Activated effector memory CD4-positive, alpha-beta T cell treated with anti-CD3 and anti-CD28 coated beads, Interleukin-2, amount 50 U/mL, for 16 hours (primary cell): ENCODE measurements around the gene NFS1.
A peak's percentile ranks its signal among the peaks of the same experiment; 100 is the strongest.
"Not testable (repeated sequence)": the region's sequence is repeated elsewhere in the genome, so short reads cannot be mapped to it uniquely, and the experiment has no call there.

Source experiments
- DNase-seq: peaks from one replicate; pipeline ENCODE4 v3.0.0-alpha.2; 2020

Gene NFS1

DNA sequence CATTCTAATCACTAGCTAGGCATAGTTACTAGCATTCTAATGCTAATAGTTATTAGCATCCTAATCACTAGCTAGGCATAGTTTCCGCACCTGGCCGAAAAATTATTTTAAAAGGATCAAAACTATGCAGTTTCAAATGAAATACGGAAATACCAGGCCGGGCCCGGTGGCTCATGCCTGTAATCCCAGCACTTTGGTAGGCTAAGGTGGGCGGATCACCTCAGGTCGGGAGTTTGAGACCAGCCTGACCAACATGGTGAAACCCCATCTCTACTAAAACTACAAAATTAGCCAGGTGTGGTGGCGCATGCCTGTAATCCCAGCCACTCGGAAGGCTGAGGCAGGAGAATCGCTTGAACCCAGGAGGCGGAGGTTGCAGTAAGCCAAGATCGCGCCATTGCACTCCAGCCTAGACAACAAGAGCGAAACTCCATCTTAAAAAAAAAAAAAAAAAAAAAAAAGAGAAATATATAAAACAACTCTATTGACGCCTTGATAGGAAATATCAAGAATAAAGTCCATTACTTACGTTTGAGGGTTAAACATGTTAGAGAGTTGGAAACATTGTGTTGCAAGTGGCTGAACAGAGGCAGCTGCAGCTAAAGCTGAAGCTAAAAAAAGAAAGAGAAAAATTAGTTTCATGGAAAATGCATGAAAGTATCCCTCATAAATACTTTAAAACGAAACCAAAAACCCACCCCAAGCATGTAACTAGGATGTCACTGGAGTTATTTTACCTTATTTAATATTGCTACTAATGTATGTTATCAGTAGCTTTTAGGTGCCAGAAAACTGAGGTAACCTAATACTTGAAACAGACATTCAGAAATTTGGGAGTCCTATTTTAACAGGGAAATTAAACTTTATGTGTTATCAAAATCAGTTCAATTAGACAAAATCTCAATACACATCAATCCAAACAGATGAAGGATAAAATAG lies 7.7 kb upstream of the NFS1 start:
- DNase-seq, result not testable (repeated sequence)

DNA sequence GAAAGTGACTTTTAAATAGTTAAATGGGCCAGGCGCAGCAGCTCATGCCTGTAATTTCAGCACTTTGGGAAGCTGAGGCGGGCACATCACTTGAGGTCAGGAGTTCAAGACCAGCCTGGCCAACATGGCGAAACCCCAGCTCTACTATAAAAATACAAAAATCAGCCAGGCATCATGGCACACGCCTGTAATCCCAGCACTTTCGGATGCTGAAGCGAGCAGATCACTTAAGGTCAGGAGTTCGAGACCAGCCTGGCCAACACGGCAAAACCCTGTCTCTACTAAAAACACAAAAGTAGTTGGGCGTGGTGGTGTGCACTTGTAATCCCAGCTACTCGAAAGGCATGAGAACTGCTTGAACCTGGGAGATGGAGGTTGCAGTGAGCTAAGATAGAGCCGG lies 6.7 kb upstream of the NFS1 start:
- DNase-seq, result not testable (repeated sequence)

DNA sequence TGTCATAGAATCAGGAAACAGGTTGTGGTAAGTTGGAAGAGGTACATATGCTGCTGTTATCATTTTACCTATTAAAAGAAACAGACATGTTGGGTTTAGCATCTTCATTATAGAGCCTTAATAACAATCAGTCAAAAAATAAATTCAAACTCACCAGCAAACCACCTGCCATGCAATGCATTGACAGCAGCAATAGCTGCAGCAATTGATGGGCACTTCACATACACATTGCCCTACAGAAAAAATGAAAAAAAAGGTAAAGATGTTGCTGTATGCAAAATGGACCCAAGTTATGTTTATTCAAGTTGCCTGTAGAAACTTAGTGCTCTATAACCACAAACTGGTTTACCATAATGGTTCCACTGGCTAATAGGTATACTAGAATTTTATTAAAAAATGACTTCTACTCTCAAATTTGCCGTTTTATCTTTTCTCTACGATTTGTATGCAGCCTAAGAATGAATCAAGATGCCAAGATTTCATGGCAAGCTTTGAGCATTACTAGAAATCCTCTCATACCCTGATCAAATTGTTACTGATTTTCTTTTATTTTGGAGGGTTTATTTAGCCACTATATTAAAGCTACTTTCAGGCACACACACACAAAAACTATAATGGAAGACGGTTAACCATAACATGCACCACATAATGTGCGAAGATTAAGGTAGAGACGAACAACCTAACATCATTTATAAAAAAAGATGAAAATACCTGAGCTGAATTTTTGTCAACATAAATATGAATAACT lies 5.5 kb upstream of the NFS1 start:
- no peak for DNase-seq

- DNase-seq, result no peak
These were observed 3.9 kb upstream of the NFS1 start for GRCh38 chr20:35702824-35703695.

DNA sequence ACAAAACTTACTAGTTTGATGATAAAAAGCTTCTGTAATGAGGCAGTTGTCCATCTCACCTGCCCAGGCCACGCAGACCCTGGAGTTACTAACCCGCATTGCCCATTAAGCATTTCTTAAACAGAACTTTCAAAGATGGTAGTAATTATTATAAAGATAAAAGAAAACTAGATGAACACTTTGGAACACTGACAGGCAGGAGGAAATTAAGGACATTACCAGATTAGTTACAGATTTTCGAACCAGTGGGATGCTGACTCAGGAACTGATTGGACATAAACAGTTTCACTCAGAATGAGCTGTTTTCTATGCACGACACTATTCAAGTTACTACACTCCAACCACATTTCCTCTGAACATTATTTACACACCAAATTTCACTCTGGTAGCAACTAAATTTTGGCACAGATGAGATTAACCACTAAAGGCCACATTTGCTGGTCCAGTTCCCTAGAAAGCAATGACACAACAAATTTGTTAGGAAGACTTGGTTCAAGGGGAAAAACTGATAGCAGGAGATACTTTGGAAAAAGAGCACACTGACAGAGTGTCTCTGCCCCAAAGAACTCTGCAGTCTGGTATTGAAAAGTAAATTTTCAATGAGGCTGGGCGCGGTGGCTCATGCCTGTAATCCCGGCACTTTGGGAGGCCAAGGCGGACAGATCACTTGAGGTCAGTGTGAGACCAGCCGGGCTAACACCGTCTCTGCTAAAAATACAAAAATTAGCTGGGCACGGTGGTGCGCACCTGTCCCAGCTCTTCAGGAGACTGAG lies 3.1 kb upstream of the NFS1 start:
- DNase-seq, result no peak

DNA sequence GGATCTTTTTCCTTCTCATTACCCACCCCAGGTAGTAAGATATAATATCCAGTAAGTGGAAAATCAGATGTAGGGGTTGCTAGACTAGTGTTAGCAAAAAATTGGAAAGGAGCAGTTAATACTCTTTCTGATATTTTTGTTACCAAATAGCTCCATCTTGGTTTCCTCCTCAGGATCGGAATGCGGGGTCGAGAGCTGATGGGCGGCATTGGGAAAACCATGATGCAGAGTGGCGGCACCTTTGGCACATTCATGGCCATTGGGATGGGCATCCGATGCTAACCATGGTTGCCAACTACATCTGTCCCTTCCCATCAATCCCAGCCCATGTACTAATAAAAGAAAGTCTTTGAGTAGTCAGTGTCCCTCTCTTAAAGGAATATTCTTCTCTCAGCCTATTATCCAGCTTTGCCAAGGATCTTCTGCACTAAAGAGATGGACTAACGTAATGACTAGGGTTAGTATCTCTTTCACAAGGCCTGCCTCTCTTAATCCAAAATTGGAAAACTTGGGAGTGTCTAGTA lies 1.5 kb upstream of the NFS1 start:
- DNase-seq, result peak; percentile 60

- DNase-seq, result no peak
These were observed 939 bp upstream of the NFS1 start for GRCh38 chr20:35699957-35700624.

- DNase-seq, result peak; percentile 62
These were observed 640 bp downstream of the NFS1 start for GRCh38 chr20:35698298-35699126.

DNA sequence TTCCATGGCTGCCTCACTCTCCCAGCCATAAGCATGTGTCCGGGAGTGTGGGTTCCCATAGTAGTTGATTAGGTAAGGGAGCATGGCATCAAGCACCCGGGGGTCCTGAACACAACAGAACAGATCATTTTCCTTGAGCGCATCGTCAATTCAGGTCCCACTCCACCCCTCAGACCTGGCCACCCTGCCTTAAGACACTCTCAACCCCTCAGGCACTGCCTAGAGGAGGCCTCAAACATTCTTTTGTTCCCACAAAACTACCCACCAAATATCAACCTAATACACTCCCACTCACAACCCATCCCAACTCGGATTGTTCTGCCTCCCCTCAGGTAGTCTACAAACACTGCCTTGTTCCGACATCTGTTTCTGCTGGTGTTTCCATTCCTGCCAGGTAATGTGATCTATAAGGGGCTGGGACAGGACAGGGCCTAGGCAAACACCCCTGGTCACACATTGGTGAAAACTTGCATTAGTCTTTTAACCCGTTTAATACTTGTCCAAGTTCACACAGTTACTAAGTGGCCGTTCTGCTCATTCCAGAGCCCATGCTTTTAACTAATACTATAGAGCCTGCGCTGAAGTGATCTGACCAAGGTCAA lies 1.4 kb downstream of the NFS1 start:
- DNase-seq, result peak; percentile 41

DNA sequence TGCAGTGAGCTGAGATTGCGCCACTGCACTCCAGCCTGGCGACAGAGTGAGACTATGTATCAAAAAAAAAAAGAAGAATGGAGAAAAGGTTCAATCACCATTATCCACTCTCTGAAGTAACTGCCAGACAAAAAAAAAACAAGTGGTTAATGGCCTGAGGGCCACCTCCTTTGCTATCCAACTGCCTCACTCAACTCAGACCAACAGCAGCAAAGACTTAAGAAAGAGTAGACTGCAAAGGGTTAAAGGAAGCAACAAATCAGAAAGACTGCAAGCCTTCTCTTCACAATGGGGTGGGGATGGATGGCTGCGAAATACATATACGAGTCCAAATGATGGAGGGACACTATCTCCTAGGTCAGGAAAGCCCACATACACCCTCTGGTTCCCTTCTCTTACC lies 3.2 kb downstream of the NFS1 start:
- DNase-seq, result no peak

DNA sequence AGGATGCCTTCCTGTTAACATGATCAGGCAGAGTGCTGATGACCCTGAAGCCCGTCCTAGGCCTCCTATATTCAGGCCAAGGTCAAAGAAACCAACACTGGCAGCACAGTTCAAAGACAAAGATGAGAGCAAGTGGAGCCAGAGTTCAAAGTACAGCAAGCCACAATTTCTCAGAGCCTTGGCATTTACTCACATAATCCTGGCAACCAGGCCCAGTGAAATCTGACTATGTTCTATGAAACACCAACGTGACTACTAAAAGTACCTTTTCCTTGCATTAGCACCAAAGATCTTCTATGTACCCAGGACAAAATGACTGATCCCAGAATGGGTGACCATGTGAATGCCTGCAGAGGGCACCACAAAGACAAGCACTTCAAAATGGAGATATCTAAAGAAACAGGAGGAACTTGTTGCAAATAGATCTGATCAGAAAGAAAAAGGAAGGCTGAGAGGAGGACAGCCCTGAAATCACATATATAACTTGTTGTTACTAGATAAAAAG lies 3.9 kb downstream of the NFS1 start:
- DNase-seq, result peak; percentile 16

- no peak for DNase-seq
These were observed 8.9 kb downstream of the NFS1 start for GRCh38 chr20:35690265-35690664.

- peak; percentile 33 for DNase-seq
These were observed 12.3 kb downstream of the NFS1 start for GRCh38 chr20:35686872-35687271.

- not testable (repeated sequence) for DNase-seq
These were observed 13.8 kb downstream of the NFS1 start for GRCh38 chr20:35685368-35685767.

- DNase-seq, result no peak
These were observed 17.2 kb downstream of the NFS1 start for GRCh38 chr20:35681960-35682359.

DNA sequence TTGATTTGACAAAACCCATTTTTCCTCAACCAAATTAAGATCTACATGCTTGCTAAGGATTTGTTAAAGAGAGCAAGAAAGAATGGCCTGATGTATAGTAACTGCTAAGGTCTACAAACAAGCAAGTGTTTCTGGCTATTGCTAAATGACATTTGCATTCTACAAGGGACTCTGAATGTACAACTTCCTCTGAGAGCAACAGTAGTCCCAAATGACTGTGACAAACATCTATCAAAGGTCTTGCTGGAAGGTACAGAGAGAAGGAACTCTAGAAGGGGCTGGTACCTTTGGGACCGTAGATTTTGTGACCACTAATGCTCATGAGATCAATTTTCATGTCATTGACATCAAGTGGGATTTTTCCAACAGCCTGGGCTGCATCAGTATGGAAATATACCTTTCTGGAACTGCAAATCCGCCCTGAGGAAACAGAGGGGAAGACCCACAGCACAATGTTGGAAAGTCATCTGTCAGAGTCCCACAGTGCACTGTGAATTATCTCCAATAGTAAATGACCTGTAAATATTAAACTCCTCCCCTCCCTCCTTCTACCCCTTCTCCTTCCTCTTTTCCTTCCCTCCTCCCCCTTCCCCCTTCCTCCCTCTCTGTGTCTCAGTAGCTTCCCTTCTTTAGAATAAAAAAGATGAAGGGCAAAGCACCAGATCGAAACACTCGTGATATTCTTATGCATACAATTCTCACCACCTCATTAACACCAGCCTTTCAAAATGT lies 18.5 kb downstream of the NFS1 start:
- DNase-seq, result no peak

GRCh38 chr20:35674921-35675320 lies 24.2 kb downstream of the NFS1 start:
- DNase-seq, result no peak

GRCh38 chr20:35673884-35674283 lies 25.3 kb downstream of the NFS1 start:
- DNase-seq, result no peak

- DNase-seq, result no peak
These were observed 29.5 kb downstream of the NFS1 start for GRCh38 chr20:35669681-35670080.
